ENCODE measurements around the gene FANCG.

GRCh38 chr9:35071814-35072460, 7.8 kb downstream of the FANCG start:
- TF ChIP-seq CTCF (IDR thresholded peaks at IDR 0.05) (peak; percentile 57), ZFX (IDR thresholded peaks at IDR 0.05; ENCODE audit: borderline replicate concordance) (peak; percentile 82; the same call in 1 of the 2 replicates)
